Chondrocyte (in vitro differentiated cells): ENCODE measurements around the gene RNF213. TPM values are rescaled to one million over a fixed set of nuclear protein-coding genes. Genes with fewer than 3 reads are reported as not detected.
A peak's percentile ranks its signal among the peaks of the same experiment; 100 is the strongest.

Experiments used
- DNase-seq: peaks from one replicate; pipeline ENCODE4 v3.0.0; 2021; ENCODE audit warnings: mixed read lengths, low spot score
- H3K27ac Mint-ChIP-seq: one replicate; pipeline ENCODE4 v1.8.0; 2021; ENCODE audit warnings: mild to moderate bottlenecking, moderate library complexity, mixed read lengths; ENCODE audit not compliant: unreplicated experiment
- H3K27me3 Mint-ChIP-seq: 2 replicates; pipeline ENCODE4 v1.8.0; 2021; ENCODE audit warnings: low read depth, mixed read lengths
- H3K36me3 Mint-ChIP-seq: 2 replicates; pipeline ENCODE4 v1.8.0; 2021; ENCODE audit warnings: low read depth, mixed read lengths
- H3K4me1 Mint-ChIP-seq: 2 replicates; pipeline ENCODE4 v1.8.0; 2021; ENCODE audit warnings: low read depth, mild to moderate bottlenecking, mixed read lengths
- H3K4me3 Mint-ChIP-seq: one replicate; pipeline ENCODE4 v1.8.0; 2021; ENCODE audit warnings: mild to moderate bottlenecking, moderate library complexity, mixed read lengths; ENCODE audit not compliant: unreplicated experiment
- H3K9me3 Mint-ChIP-seq: 2 replicates; pipeline ENCODE4 v1.8.0; 2021; ENCODE audit warnings: low read depth, mixed read lengths
- total RNA-seq: library from RNA; stranded (reverse); gene quantifications from 3 replicates; pipeline ENCODE4 v1.2.1, GENCODE V29; 2021
- TF ChIP-seq, protein P1 (sequence below): fragments of 200-600 bp; sonication (generic); IDR thresholded peaks from 2 replicates; pipeline ENCODE4 v1.5.0; 2021; ENCODE audit warnings: antibody characterized with exemption, mild to moderate bottlenecking, moderate library complexity

RNF213 gene
- total RNA-seq, 1 donor from 2014 or later = 73.2 TPM

DNA sequence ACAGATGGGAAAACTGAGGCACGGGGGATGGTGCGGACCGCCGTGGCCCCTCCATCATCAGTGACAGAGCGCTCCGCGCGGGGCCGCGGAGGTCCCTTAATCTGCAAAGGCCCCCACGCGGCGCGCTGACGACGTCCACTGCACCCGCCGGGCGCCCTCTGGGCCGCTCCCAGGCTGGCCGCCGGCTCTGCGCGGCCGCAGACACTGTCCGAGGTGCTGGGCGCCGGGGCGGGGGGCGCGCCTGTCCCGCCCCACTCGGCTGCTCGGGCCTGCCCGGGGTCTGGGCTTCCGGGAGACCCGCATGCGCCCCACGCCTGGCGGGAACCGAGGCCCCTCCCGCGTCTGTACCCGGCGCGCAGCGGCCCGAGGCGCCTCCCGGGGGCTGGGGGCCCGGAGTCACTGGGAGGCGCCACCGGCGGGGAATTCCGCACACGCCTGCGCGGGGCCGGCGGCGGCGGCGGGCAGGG, 550 bp upstream of the RNF213 start:
- Mint-ChIP-seq H3K27ac (peak overlapping the region; percentile 94), H3K4me1 (peaks cover 33% of the 10 kb centered on the region), H3K4me3 (peak overlapping the region; percentile 82), H3K9me3 (no peaks in the 10 kb centered on the region), H3K36me3 (peaks cover 4% of the 10 kb centered on the region), H3K27me3 (no peaks in the 10 kb centered on the region)
- TF ChIP-seq, protein P1, sequence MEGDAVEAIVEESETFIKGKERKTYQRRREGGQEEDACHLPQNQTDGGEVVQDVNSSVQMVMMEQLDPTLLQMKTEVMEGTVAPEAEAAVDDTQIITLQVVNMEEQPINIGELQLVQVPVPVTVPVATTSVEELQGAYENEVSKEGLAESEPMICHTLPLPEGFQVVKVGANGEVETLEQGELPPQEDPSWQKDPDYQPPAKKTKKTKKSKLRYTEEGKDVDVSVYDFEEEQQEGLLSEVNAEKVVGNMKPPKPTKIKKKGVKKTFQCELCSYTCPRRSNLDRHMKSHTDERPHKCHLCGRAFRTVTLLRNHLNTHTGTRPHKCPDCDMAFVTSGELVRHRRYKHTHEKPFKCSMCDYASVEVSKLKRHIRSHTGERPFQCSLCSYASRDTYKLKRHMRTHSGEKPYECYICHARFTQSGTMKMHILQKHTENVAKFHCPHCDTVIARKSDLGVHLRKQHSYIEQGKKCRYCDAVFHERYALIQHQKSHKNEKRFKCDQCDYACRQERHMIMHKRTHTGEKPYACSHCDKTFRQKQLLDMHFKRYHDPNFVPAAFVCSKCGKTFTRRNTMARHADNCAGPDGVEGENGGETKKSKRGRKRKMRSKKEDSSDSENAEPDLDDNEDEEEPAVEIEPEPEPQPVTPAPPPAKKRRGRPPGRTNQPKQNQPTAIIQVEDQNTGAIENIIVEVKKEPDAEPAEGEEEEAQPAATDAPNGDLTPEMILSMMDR = peak; percentile 28
- no peak for DNase-seq

DNA sequence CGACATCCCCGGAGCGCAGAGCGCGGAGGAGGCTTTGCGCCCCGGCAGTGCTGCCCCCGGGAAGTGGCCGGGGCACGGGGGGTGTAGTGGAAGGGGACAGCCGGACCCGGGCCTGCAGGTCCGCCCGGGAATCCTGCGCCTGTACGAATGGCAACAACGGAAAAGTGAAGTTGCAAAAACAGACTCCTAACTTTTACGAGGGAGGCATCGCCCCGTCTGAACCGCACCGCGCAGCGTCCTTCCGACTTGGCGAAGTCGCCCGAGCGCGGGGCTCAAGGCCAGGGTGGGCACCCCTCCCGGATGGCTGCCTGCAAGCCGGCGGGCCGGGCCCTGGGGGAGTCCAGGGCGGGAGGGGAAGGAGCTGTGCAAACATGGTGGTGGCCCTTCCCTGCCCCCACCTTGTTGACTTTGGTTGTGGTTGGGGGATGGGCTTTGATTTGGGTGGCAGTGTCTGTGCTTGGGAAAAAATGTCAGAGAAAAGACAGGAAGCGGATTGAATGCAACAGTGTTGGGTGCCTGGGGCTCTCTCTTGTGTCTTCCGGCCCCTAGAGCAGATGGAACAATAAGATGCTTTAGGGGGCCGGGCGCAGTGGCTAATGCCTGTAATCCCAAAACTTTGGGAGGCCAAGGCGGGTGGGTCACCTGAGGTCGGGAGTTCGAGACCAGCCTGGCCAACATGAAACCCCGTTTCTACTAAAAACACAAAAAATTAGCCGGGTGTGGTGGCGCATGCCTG, 675 bp downstream of the RNF213 start:
- Mint-ChIP-seq H3K36me3 (peaks cover 10% of the 10 kb centered on the region), H3K4me1 (peaks cover 29% of the 10 kb centered on the region), H3K27me3 (no peaks in the 10 kb centered on the region), H3K9me3 (no peaks in the 10 kb centered on the region), H3K27ac (peak overlapping the region; percentile 91), H3K4me3 (peak overlapping the region; percentile 88)
- DNase-seq = no peak
- TF ChIP-seq, protein P1 = no peak

DNA sequence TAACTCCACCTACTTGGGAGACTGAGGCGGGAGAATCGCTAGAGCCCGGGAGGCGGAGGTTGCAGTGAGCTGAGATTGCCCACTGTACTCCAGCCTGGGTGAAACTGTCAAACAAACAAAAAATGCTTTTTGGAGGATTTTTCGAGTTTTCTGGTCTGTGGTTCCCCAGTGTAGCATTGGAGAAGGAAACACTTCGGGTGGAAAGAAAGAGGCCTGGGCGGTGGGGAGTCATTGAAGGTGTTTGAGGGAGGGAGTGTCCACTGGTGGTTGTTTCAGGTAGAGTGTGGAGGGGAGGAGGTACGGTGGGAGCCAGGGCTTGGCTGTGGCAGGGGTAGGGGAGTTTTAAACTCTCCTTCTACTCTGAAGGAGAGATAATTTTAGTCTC, 1.2 kb downstream of the RNF213 start:
- H3K27ac Mint-ChIP-seq = peak overlapping the region; percentile 91
- H3K27me3 Mint-ChIP-seq = no peaks in the 10 kb centered on the region
- no peak for DNase-seq
- H3K9me3 Mint-ChIP-seq = no peaks in the 10 kb centered on the region
- H3K4me1 Mint-ChIP-seq = peaks cover 29% of the 10 kb centered on the region
- peak overlapping the region; percentile 88 for H3K4me3 Mint-ChIP-seq
- H3K36me3 Mint-ChIP-seq = peaks cover 10% of the 10 kb centered on the region
- TF ChIP-seq, protein P1 = no peak

DNA sequence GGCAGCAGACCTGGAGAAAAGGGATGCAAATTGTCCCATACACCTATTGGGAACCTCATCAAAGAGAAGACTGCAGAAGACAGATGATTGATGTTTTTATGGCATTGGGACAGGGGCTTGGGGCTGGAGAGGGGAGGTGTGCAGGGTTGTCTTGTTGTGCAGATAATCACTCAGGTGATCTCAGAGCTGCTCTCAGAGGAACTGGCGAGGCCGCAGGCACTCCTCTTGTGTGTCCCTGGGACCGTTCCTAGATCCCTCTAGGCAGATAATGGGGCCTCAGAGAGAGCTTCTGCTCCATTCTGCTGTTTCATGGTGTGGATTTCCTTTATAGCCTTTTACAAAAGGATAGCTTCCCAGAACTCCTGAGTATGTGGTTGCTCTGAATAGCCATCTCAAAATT, 1.6 kb downstream of the RNF213 start:
- peak overlapping the region; percentile 88 for H3K4me3 Mint-ChIP-seq
- no peak for DNase-seq
- no peaks in the 10 kb centered on the region for H3K9me3 Mint-ChIP-seq
- TF ChIP-seq, protein P1 = no peak
- H3K27me3 Mint-ChIP-seq = no peaks in the 10 kb centered on the region
- peaks cover 29% of the 10 kb centered on the region for H3K4me1 Mint-ChIP-seq
- H3K27ac Mint-ChIP-seq = peak overlapping the region; percentile 91
- peaks cover 10% of the 10 kb centered on the region for H3K36me3 Mint-ChIP-seq

DNA sequence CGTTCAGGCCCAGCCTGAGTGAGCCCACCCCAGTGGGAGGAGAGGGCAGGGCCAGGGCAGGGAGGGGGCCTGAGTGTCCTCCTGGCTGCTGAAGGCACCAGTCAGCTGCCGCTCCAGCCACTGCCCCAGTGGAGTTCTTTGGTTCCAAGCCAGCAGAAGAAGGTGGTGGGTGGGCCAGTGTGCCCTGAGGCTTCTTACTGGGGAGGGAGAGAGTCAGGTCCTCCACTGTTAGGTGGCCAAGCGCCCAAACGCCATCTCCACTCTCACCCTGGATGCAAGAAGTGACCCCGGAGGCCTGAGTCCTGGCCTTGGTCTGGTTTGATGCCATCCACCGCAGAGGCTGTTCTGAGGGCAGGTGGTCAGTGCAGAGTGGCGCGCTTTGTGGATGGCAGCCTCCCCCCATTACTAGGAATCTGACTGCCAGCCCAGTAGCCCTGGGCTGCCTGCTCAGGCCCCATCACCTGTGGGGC, 2.2 kb downstream of the RNF213 start:
- TF ChIP-seq, protein P1 = no peak
- no peaks in the 10 kb centered on the region for H3K27me3 Mint-ChIP-seq
- no peak overlapping the region for H3K4me3 Mint-ChIP-seq
- H3K4me1 Mint-ChIP-seq = peaks cover 29% of the 10 kb centered on the region
- DNase-seq = no peak
- H3K9me3 Mint-ChIP-seq = no peaks in the 10 kb centered on the region
- H3K36me3 Mint-ChIP-seq = peaks cover 10% of the 10 kb centered on the region
- H3K27ac Mint-ChIP-seq = no peak overlapping the region
